ENCODE results near the gene NHLH1. TPM values are rescaled to one million over a fixed set of nuclear protein-coding genes. Genes with fewer than 3 reads are reported as not detected.
"Not testable (repeated sequence)": the region's sequence is repeated elsewhere in the genome, so short reads cannot be mapped to it uniquely, and the experiment has no call there.

The NHLH1 gene
- total RNA-seq, 6 experiments from 2014 or later: 0.11 to 0.17 (median 0.11) TPM; not detected in 3

- Mint-ChIP-seq H3K4me3 (no peak overlapping the region), H3K9me3 (no peaks in the 10 kb centered on the region), H3K27ac (no peak overlapping the region), H3K27me3 (ENCODE audit: insufficient read depth) (peaks cover 14% of the 10 kb centered on the region), H3K36me3 (ENCODE audit: low read depth) (no peaks in the 10 kb centered on the region), H3K4me1 (ENCODE audit: low read depth) (peaks cover 31% of the 10 kb centered on the region)
- TF ChIP-seq, protein P1, sequence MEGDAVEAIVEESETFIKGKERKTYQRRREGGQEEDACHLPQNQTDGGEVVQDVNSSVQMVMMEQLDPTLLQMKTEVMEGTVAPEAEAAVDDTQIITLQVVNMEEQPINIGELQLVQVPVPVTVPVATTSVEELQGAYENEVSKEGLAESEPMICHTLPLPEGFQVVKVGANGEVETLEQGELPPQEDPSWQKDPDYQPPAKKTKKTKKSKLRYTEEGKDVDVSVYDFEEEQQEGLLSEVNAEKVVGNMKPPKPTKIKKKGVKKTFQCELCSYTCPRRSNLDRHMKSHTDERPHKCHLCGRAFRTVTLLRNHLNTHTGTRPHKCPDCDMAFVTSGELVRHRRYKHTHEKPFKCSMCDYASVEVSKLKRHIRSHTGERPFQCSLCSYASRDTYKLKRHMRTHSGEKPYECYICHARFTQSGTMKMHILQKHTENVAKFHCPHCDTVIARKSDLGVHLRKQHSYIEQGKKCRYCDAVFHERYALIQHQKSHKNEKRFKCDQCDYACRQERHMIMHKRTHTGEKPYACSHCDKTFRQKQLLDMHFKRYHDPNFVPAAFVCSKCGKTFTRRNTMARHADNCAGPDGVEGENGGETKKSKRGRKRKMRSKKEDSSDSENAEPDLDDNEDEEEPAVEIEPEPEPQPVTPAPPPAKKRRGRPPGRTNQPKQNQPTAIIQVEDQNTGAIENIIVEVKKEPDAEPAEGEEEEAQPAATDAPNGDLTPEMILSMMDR (IDR thresholded peaks at IDR 0.05): no peak
- DNase-seq: no peak
Measured at GRCh38 chr1:160373696-160374095, 6.8 kb downstream of the NHLH1 start.

- DNase-seq: no peak
- no peaks in the 10 kb centered on the region for H3K36me3 Mint-ChIP-seq (ENCODE audit: low read depth)
Measured at GRCh38 chr1:160374306-160375110, 7.6 kb downstream of the NHLH1 start.

DNA sequence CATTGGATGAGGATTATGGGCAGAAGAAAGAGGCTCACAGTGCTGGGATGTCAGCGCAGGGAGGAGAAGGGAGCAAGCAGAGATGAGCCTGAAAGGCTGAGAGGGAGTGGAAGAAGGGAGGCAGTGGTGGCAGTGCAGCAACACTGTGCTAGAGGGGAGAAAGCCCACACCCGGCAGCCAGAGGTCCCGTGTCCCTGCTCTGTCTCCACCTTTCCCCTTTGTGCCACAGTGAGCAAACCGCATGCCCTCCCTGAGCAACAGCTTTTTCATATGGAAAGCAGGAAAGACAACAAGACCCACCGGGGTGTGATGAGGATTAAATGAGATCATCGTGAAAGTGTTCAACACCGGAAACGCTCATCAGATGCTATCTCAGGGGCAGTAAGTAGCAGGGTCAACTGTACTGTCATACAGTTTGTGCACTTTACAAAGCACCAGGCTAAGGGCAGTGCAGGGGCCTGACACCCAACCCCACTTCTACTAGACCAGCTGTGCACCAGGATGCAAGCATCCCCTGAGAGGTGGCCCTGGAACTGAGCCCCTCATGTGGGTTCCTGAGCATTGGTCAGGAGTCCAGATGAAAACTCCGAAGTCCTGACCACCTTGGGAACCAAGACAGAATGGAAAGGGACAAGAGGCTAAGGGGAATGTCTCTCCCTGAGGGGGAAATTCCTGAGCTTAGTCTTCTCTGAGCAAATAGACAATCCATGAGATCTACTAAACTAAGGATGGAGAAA is 9.1 kb downstream of the NHLH1 start:
- Mint-ChIP-seq H3K4me1 (ENCODE audit: low read depth) (peaks cover 31% of the 10 kb centered on the region), H3K9me3 (no peaks in the 10 kb centered on the region), H3K4me3 (peak overlapping the region; percentile 27), H3K36me3 (ENCODE audit: low read depth) (no peaks in the 10 kb centered on the region), H3K27me3 (ENCODE audit: insufficient read depth) (peaks cover 11% of the 10 kb centered on the region), H3K27ac (no peak overlapping the region; the same call in 1 of the 2 replicates)
- DNase-seq: peak; percentile 17
- TF ChIP-seq, protein P1 (IDR thresholded peaks at IDR 0.05): no peak

More at GRCh38 chr1:160374306-160375110, 7.6 kb downstream of the NHLH1 start:
- Mint-ChIP-seq H3K9me3 (no peaks in the 10 kb centered on the region), H3K4me3 (no peak overlapping the region), H3K27me3 (ENCODE audit: insufficient read depth) (peaks cover 14% of the 10 kb centered on the region), H3K4me1 (ENCODE audit: low read depth) (peaks cover 31% of the 10 kb centered on the region), H3K27ac (no peak overlapping the region)
- TF ChIP-seq, protein P1 (IDR thresholded peaks at IDR 0.05): no peak

DNA sequence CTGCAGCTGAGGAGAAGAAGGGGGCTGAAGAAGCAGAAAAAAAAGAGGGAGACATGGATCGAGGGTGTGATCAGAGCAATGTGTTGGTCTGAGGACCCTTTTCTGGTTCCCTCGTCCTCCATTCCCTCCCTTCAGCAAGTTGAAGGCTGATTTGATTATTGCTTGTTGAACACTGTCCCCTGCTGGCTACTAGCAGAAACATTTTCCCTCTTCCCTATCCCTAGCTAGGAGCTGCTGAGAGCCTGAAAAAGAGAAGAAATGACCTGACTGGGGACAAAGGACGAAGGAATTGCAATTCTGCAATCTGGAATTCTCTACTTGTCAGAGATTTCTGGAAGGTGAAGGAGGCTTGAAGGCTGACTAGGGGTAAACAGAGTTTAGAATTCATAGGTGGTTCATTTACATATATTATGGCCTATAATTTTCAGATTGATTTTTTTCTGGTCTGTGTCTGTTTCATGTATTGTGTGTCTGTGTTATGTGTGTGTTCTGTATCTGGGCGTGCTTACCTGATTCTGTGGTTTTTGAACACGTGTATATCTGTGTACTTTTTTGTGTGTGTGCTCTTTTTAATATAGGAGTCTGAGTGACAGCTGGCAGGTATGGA is 9.8 kb downstream of the NHLH1 start:
- Mint-ChIP-seq H3K4me1 (ENCODE audit: low read depth) (peaks cover 31% of the 10 kb centered on the region), H3K27me3 (ENCODE audit: insufficient read depth) (peaks cover 11% of the 10 kb centered on the region), H3K36me3 (ENCODE audit: low read depth) (no peaks in the 10 kb centered on the region), H3K9me3 (no peaks in the 10 kb centered on the region), H3K27ac (no peak overlapping the region; the same call in 1 of the 2 replicates), H3K4me3 (no peak overlapping the region)
- peak; percentile 52 for DNase-seq
- TF ChIP-seq, protein P1 (IDR thresholded peaks at IDR 0.05): peak; percentile 91

DNA sequence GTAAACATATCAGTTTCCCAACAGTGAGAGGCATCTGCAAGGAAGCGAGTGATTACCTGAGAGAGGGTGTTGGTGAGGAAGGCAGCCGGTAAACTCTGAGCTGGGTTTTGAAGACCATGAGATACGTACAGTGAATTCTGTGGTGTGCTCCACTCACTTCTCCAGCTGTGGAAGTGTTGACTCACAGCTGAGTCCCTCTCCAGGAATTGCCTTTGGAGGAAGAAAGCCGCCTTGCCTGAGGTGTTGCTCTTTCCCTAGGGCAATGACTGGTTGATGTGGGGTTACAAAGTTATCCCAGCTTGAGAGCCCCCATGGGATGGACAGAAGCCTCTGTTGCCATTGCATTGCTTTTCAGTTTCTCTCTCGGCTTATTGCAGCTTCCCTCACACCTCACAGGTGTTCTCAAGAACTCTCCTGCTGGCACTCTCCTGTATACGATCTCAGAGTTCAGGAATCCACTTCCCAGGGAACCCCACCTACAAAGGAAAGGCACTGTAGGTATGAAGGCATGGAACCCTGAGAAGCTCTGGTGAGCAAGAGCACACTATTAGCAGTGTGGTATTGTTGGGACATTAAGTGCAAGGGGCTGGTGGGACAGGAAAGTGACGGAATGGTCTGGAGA is 10.8 kb downstream of the NHLH1 start:
- Mint-ChIP-seq H3K4me3 (peak overlapping the region; percentile 16; the same call in 1 of the 2 replicates), H3K36me3 (ENCODE audit: low read depth) (no peaks in the 10 kb centered on the region), H3K9me3 (no peaks in the 10 kb centered on the region), H3K27me3 (ENCODE audit: insufficient read depth) (peaks cover 11% of the 10 kb centered on the region), H3K27ac (no peak overlapping the region), H3K4me1 (ENCODE audit: low read depth) (peaks cover 31% of the 10 kb centered on the region)
- peak; percentile 73 for DNase-seq
- TF ChIP-seq, protein P1 (IDR thresholded peaks at IDR 0.05): no peak

GRCh38 chr1:160384812-160385211 is 17.9 kb downstream of the NHLH1 start:
- not testable (repeated sequence) for DNase-seq; H3K36me3 Mint-ChIP-seq (ENCODE audit: low read depth); H3K9me3 Mint-ChIP-seq; H3K27ac Mint-ChIP-seq; H3K4me1 Mint-ChIP-seq (ENCODE audit: low read depth); H3K4me3 Mint-ChIP-seq
- peaks cover 24% of the 10 kb centered on the region for H3K27me3 Mint-ChIP-seq (ENCODE audit: insufficient read depth)

DNA sequence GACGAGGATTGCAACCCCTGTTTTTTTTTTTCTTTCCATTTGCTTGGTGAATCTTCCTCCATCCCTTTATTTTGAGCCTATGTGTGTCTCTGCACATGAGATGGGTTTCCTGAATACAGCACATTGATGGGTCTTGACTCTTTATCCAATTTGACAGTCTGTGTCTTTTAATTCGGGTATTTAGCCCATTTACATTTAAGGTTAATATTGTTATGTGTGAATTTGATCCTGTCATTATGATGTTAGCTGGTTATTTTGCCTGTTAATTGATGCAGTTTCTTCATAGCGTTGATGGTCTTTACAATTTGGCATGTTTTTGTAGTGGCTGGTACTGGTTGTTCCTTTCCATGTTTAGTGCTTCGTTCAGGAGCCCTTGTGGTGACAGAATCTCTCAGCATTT is 21.5 kb downstream of the NHLH1 start:
- H3K27ac Mint-ChIP-seq; H3K4me3 Mint-ChIP-seq; H3K36me3 Mint-ChIP-seq (ENCODE audit: low read depth); DNase-seq; H3K9me3 Mint-ChIP-seq; H3K4me1 Mint-ChIP-seq (ENCODE audit: low read depth): not testable (repeated sequence)
- peaks cover 27% of the 10 kb centered on the region for H3K27me3 Mint-ChIP-seq (ENCODE audit: insufficient read depth)

All from HFFc6 (cell line).